K562 (cell line): ENCODE data around the gene EFCAB5. TPM values are rescaled to one million over a fixed set of nuclear protein-coding genes. Genes with fewer than 3 reads are reported as not detected.

Experiments used
- ATAC-seq: fragments of 200-7000 bp; cut with Tn5 transposase; 3 replicates; pipeline ENCODE4 v1.9.1; 2020; ENCODE audit warnings: moderate library complexity
- BruUV-seq: library from RNA; stranded (reverse); fragments of 400-500 nt; replicated peaks from 2 replicates; lab custom pipeline; 2021; lab: Mats Ljungman, UMichigan
- CTCF ChIA-PET: fragments of 300-600 bp; formaldehyde crosslinking; extraction: SDS; loops from one replicate; lab custom pipeline; 2021; ENCODE audit warnings: low intra/inter-chr PET ratio; lab: Yijun Ruan, JAX
- POLR2A ChIA-PET: fragments of 300-600, 350-650 bp; sonication (Branson Sonifier 250); formaldehyde crosslinking; extraction: SDS; loops from one replicate; lab custom pipeline; 2021; ENCODE audit warnings: antibody characterized with exemption, inconsistent platforms; lab: Yijun Ruan, JAX
- DNase-seq, 4 experiments: peaks; one replicate each; pipeline versions ENCODE4 v3.0.0 to v3.0.0-alpha.2; 2011 to 2018; ENCODE audit warnings: low spot score in 3 of 4, mixed read lengths in 3 of 4; ENCODE audit errors: extremely low read depth in 1 of 4
- FAIRE-seq: peaks from 2 replicates; lab custom pipeline; 2011; peaks lifted over from hg19 to GRCh38; lab: Jason Lieb, UNC
- H2AFZ ChIP-seq: 2 replicates; pipeline ENCODE4 v1.6.0; 2011; ENCODE audit warnings: low read depth, low read length, control low read depth, inconsistent platforms
- H3K27ac ChIP-seq: fragments of 200-600 bp; 3 replicates; pipeline ENCODE4 v1.8.0; 2011; ENCODE audit warnings: low read depth, mild to moderate bottlenecking, control low read depth, inconsistent platforms, low read length, moderate library complexity, mixed read lengths; ENCODE audit errors: extremely low read depth
- H3K27me3 ChIP-seq, 2 experiments: fragments of 300-600 bp in 1 of 2; 2 replicates in 1 of 2; 3 replicates in 1 of 2; pipeline versions ENCODE4 v1.6.0 to v1.8.0; 2011; ENCODE audit warnings: inconsistent platforms in 2 of 2, low read length in 2 of 2, mild to moderate bottlenecking in 1 of 2, mixed read lengths in 1 of 2, moderate library complexity in 1 of 2; ENCODE audit not compliant: control insufficient read depth in 2 of 2, insufficient read depth in 2 of 2
- H3K36me3 ChIP-seq: fragments of 300-600 bp; 3 replicates; pipeline ENCODE4 v1.8.0; 2011; ENCODE audit warnings: mild to moderate bottlenecking, low read length, inconsistent platforms; ENCODE audit not compliant: control insufficient read depth, insufficient read depth
- H3K4me1 ChIP-seq, 2 experiments: fragments of 200-600 bp in 1 of 2; replicated peaks in 1 of 2; 2 replicates in 1 of 2; 3 replicates in 1 of 2; pipeline versions ENCODE4 v1.5.1 to v1.8.0; 2011; ENCODE audit warnings: inconsistent platforms in 2 of 2, low read length in 2 of 2, mild to moderate bottlenecking in 1 of 2, mixed read lengths in 1 of 2, moderate library complexity in 1 of 2; ENCODE audit not compliant: control insufficient read depth in 2 of 2, insufficient read depth in 2 of 2
- H3K4me2 ChIP-seq: 2 replicates; pipeline ENCODE4 v1.6.1; 2011; ENCODE audit warnings: low read length, control low read depth, inconsistent platforms, mixed read lengths; ENCODE audit not compliant: insufficient read depth
- H3K4me3 ChIP-seq: fragments of 200-600 bp; sonication (generic), shearing (Covaris generic); 2 replicates; pipeline ENCODE4 v1.5.1; 2016; ENCODE audit warnings: control low read depth, inconsistent platforms
- H3K79me2 ChIP-seq: fragments of 200-600 bp; 3 replicates; pipeline ENCODE4 v1.8.0; 2011; ENCODE audit warnings: low read length, inconsistent platforms; ENCODE audit not compliant: control insufficient read depth, insufficient read depth
- H3K9ac ChIP-seq, 2 experiments: 2 replicates each; pipeline versions ENCODE4 v1.6.0 to v1.6.1; 2011; ENCODE audit warnings: low read depth in 2 of 2, low read length in 2 of 2, control low read depth in 1 of 2, inconsistent platforms in 1 of 2, mild to moderate bottlenecking in 1 of 2, mixed read lengths in 1 of 2; ENCODE audit not compliant: insufficient read depth in 1 of 2
- H3K9me1 ChIP-seq: one replicate; pipeline ENCODE4 v1.6.0; 2011; ENCODE audit warnings: inconsistent platforms, mild to moderate bottlenecking, low read length, moderate library complexity; ENCODE audit not compliant: control insufficient read depth, insufficient read depth
- H3K9me3 ChIP-seq: replicated peaks from 2 replicates; pipeline ENCODE4 v1.5.1; 2011; ENCODE audit warnings: low read depth, low read length, inconsistent platforms; ENCODE audit not compliant: control insufficient read depth, insufficient read depth
- H4K20me1 ChIP-seq: replicated peaks from 2 replicates; pipeline ENCODE4 v1.6.1; 2011; ENCODE audit warnings: low read length, inconsistent platforms, mixed read lengths; ENCODE audit not compliant: control insufficient read depth, insufficient read depth
- CBX3 ChIP-seq, 2 experiments: IDR thresholded peaks; 1 replicate in 1 of 2; 2 replicates in 1 of 2; pipeline ENCODE4 v1.6.1; 2012; ENCODE audit warnings: inconsistent platforms in 2 of 2, low read length in 2 of 2, borderline replicate concordance in 1 of 2, control low read depth in 1 of 2
- CBX5 ChIP-seq: IDR thresholded peaks from 2 replicates; pipeline ENCODE4 v1.6.1; 2014; ENCODE audit warnings: low read depth, borderline replicate concordance
- CTCF ChIP-seq, 3 experiments: IDR thresholded peaks in 2 of 3; conservative IDR thresholded peaks in 1 of 3; 2 replicates each; pipeline ENCODE4 v1.5.1; 2011 to 2012; ENCODE audit warnings: low read length in 3 of 3, mild to moderate bottlenecking in 3 of 3, control low read depth in 2 of 3, improper control_type of control experiment in 1 of 3, inconsistent platforms in 1 of 3, low read depth in 1 of 3, mixed read lengths in 1 of 3, moderate library complexity in 1 of 3; ENCODE audit not compliant: insufficient read depth in 2 of 3
- HDAC6 ChIP-seq: IDR thresholded peaks from 2 replicates; pipeline ENCODE4 v1.6.1; 2012; ENCODE audit warnings: low read depth, mild to moderate bottlenecking, control low read depth, inconsistent platforms, low read length, moderate library complexity
- SP1 ChIP-seq: sonication (generic); formaldehyde crosslinking; IDR thresholded peaks from 2 replicates; pipeline ENCODE4 v1.8.1; 2022; ENCODE audit warnings: mild to moderate bottlenecking, missing genetic modification reagents
- YY1 ChIP-seq, 3 experiments: IDR thresholded peaks; 2 replicates each; pipeline ENCODE4 v1.6.1; 2011; ENCODE audit warnings: low read length in 2 of 3, mild to moderate bottlenecking in 2 of 3, moderate library complexity in 2 of 3, borderline replicate concordance in 1 of 3, control low read depth in 1 of 3, low read depth in 1 of 3; ENCODE audit not compliant: insufficient read depth in 3 of 3, insufficient replicate concordance in 2 of 3, control insufficient read depth in 1 of 3, insufficient read length in 1 of 3; ENCODE audit errors: extremely low read depth in 1 of 3
- ZFP36 ChIP-seq: fragments of 150-350 bp; IDR thresholded peaks from 2 replicates; pipeline ENCODE4 v1.6.1; 2018; ENCODE audit warnings: low read length, low read depth; ENCODE audit not compliant: partially characterized antibody
- ZHX1 ChIP-seq: fragments of 150-350 bp; conservative IDR thresholded peaks from 2 replicates; pipeline ENCODE4 v1.6.1; 2014; ENCODE audit warnings: low read length
- WGBS: fragments of 100-300 bp; shearing (Covaris generic); methylation state at CpG from one replicate; pipeline ENCODE4 v1.1.6; 2016; ENCODE audit warnings: low coverage, mixed read lengths; ENCODE audit not compliant: insufficient coverage; ENCODE audit errors: missing lambda C conversion rate; 5-methylcytosine and 5-hydroxymethylcytosine counted together
- in situ Hi-C: fragments of 300-500 bp; cut with MboI; formaldehyde crosslinking; loops from 4 replicates; pipeline ENCODE4 v1.15.0; 2018; ENCODE audit warnings: inconsistent platforms, mixed read lengths
- intact Hi-C: fragments of 100-400 bp; cut with micrococcal nuclease; formaldehyde crosslinking; loops from 2 replicates; pipeline ENCODE4 v1.14.2; 2022
- polyA plus RNA-seq, 8 experiments: library from polyadenylated mRNA; depleted of rRNA in 4 of 8; stranded (reverse) in 5 of 8; unstranded in 3 of 8; fragments of >200 nt; fragmentation: Nextera tagmentation in 2 of 8; fragmentation: Illumina TruSeq in 1 of 8; extraction: Ambion mirVana in 2 of 8; extraction: Trizol in 1 of 8; gene quantifications; 2 replicates each; pipeline versions ENCODE4 v1.2.1 to v1.2.3, GENCODE V29; 2011 to 2014; ENCODE audit warnings: inconsistent platforms in 1 of 8, missing spikeins in 1 of 8
- total RNA-seq, 7 experiments: library from RNA; depleted of rRNA in 6 of 7; stranded (reverse); fragments of >200 nt in 6 of 7; fragmentation: Illumina TruSeq in 2 of 7; extraction: Trizol in 2 of 7; gene quantifications; 2 replicates each; pipeline versions ENCODE4 v1.2.1 to v1.2.3, GENCODE V29; 2011 to 2021; ENCODE audit warnings: low replicate concordance in 1 of 7

Gene EFCAB5
- total and polyA plus RNA-seq, 9 of the 15 experiments (the other 6 are each of a cell fraction or from before 2014, with no cell fraction given), result 0.06 to 0.11 TPM; not detected in 7

DNA sequence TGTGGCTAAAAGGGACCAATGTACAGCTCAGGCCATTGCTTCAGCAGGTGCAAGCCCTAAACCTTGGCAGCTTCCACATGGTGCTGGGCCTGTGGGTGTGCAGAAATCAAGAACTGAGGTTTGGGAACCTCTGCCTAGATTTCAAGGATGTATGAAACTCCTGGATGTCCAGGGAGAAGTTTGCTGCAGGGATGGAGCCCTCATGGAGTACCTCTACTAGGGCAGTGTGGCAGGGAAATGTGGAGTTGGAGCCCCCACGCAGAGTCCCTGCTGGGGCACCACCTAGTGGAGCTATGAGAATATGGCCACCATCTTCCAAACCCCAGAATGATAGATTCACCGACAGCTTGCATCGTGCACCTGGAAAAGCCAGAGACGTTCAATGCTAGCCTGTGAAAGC is 13.0 kb downstream of the EFCAB5 start:
- Histone ChIP-seq H4K20me1 (no peaks in the 10 kb centered on the region), H3K9me3 (no peaks in the 10 kb centered on the region; the same call in 1 of the 2 replicates), H3K9ac (no peak overlapping the region), H2AFZ (no peak overlapping the region), H3K36me3 (no peaks in the 10 kb centered on the region), H3K4me1 (no peaks in the 10 kb centered on the region), H3K27me3 (no peaks in the 10 kb centered on the region), H3K9me1 (no peaks in the 10 kb centered on the region), H3K27ac (no peak overlapping the region), H3K79me2 (no peaks in the 10 kb centered on the region), H3K4me2 (no peak overlapping the region), H3K4me3 (no peak overlapping the region)
- POLR2A ChIA-PET, result no interaction called here
- FAIRE-seq (no peak), DNase-seq (peak in 1 of 4 experiments; percentile 9), ATAC-seq (no peak)
- 22% methylated on average over 4 of the region's 4 CpGs for WGBS
- TF ChIP-seq CBX5 (peak; percentile 83; the same call in 1 of the 2 replicates), ZHX1 (no peak), CBX3 (IDR thresholded peaks at IDR 0.05; ENCODE audit: borderline replicate concordance in 1 of 2, low read length in 2 of 2) (0 out of 3 replicates have a peak, but pooled peaks of 1 of the 2 experiments have one; percentile 45), HDAC6 (no peak), ZFP36 (peak; percentile 11), SP1 (no peak), CTCF (IDR thresholded peaks at IDR 0.05 in 2 of 3, conservative IDR thresholded peaks at IDR 0.05 in 1 of 3; ENCODE audit: insufficient read depth in 2 of 3, low read depth in 1 of 3, low read length in 3 of 3) (peak; percentile 13 to 34 (median 22); a peak in 2 of 6 replicates), YY1 (IDR thresholded peaks at IDR 0.05; ENCODE audit: borderline replicate concordance in 1 of 3, control insufficient read depth in 1 of 3, extremely low read depth in 1 of 3, insufficient read depth in 3 of 3, insufficient read length in 1 of 3, insufficient replicate concordance in 2 of 3, low read depth in 1 of 3, low read length in 2 of 3) (peak in 1 of 3 experiments; percentile 9)
- BruUV-seq, result no TSS peak
- CTCF ChIA-PET, result no interaction called here
- intact Hi-C loops (no loop called here), in situ Hi-C loops (no loop called here)
